ENCODE measurements around the gene LYZL4. TPM values are rescaled to one million over a fixed set of nuclear protein-coding genes. Genes with fewer than 3 reads are reported as not detected.

LYZL4 gene
- polyA plus RNA-seq, 1 of the 3 experiments (the other 2 are of a cell fraction) = not detected

DNA sequence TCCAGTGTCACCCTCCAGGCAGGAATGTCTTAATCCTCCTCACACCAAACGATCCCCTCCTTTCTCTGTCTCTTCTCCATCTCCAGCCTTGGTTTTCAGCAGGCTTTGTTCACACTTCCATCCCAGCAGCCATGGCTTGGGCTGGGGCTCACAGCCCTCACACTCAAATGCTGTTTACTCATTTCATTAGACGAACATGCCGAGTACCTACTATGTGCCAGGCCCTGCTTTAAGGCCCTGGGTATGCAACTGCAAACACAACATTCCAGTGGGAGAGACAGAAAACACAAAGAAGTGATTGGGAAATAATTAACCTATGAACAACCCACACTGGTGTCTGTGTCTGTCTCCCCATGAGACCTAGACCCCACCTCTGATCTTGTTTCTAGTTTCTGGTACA, 43.9 kb downstream of the LYZL4 start:
- DNase-seq = no peak
- Histone ChIP-seq H3K9me2 (no peaks in the 10 kb centered on the region), H4K20me1 (ENCODE audit: insufficient read depth) (no peaks in the 10 kb centered on the region), H3K36me3 (replicated peaks in 1 of 2; ENCODE audit: control insufficient read depth in 1 of 2, insufficient read depth in 2 of 2, low read length in 1 of 2) (no peaks in the 10 kb centered on the region), H3K9ac (no peak overlapping the region), H3K79me2 (ENCODE audit: insufficient read depth) (no peaks in the 10 kb centered on the region), H3K4me2 (no peak overlapping the region), H3K27ac (ENCODE audit: low read depth in 2 of 2, low read length in 1 of 2) (no peak overlapping the region), H2AFZ (ENCODE audit: low read depth) (no peak overlapping the region), H3F3A (replicated peaks; ENCODE audit: insufficient read depth) (no peaks in the 10 kb centered on the region), H3K4me3 (ENCODE audit: low read depth in 2 of 2, low read length in 1 of 2) (no peak overlapping the region), H3K27me3 (ENCODE audit: insufficient read depth) (no peaks in the 10 kb centered on the region), H3K4me1 (ENCODE audit: control insufficient read depth in 1 of 2, insufficient read depth in 2 of 2, low read depth in 1 of 2, low read length in 1 of 2) (no peaks in the 10 kb centered on the region), H3K9me3 (no peaks in the 10 kb centered on the region)
- TF ChIP-seq, protein P1, sequence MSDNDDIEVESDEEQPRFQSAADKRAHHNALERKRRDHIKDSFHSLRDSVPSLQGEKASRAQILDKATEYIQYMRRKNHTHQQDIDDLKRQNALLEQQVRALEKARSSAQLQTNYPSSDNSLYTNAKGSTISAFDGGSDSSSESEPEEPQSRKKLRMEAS (IDR thresholded peaks at IDR 0.05; ENCODE audit: low read depth) = no peak
- TF ChIP-seq, protein P2, sequence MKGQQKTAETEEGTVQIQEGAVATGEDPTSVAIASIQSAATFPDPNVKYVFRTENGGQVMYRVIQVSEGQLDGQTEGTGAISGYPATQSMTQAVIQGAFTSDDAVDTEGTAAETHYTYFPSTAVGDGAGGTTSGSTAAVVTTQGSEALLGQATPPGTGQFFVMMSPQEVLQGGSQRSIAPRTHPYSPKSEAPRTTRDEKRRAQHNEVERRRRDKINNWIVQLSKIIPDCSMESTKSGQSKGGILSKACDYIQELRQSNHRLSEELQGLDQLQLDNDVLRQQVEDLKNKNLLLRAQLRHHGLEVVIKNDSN (IDR thresholded peaks at IDR 0.05; ENCODE audit: borderline replicate concordance, low read depth) = no peak
- TF ChIP-seq, protein P3, sequence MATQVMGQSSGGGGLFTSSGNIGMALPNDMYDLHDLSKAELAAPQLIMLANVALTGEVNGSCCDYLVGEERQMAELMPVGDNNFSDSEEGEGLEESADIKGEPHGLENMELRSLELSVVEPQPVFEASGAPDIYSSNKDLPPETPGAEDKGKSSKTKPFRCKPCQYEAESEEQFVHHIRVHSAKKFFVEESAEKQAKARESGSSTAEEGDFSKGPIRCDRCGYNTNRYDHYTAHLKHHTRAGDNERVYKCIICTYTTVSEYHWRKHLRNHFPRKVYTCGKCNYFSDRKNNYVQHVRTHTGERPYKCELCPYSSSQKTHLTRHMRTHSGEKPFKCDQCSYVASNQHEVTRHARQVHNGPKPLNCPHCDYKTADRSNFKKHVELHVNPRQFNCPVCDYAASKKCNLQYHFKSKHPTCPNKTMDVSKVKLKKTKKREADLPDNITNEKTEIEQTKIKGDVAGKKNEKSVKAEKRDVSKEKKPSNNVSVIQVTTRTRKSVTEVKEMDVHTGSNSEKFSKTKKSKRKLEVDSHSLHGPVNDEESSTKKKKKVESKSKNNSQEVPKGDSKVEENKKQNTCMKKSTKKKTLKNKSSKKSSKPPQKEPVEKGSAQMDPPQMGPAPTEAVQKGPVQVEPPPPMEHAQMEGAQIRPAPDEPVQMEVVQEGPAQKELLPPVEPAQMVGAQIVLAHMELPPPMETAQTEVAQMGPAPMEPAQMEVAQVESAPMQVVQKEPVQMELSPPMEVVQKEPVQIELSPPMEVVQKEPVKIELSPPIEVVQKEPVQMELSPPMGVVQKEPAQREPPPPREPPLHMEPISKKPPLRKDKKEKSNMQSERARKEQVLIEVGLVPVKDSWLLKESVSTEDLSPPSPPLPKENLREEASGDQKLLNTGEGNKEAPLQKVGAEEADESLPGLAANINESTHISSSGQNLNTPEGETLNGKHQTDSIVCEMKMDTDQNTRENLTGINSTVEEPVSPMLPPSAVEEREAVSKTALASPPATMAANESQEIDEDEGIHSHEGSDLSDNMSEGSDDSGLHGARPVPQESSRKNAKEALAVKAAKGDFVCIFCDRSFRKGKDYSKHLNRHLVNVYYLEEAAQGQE (IDR thresholded peaks at IDR 0.05; ENCODE audit: low read depth, low read length) = no peak
- no peak for TF ChIP-seq MXI1 (IDR thresholded peaks at IDR 0.05; ENCODE audit: low read depth, low read length)
- TF ChIP-seq JUND (IDR thresholded peaks at IDR 0.05) = no peak
- no peak for TF ChIP-seq EZH2phosphoT487 (IDR thresholded peaks at IDR 0.05; ENCODE audit: borderline replicate concordance, low read depth)
- TF ChIP-seq TCF12 (IDR thresholded peaks at IDR 0.05) = no peak
- no peak for TF ChIP-seq NFIC (IDR thresholded peaks at IDR 0.05; ENCODE audit: borderline replicate concordance)
- TF ChIP-seq, protein P4, sequence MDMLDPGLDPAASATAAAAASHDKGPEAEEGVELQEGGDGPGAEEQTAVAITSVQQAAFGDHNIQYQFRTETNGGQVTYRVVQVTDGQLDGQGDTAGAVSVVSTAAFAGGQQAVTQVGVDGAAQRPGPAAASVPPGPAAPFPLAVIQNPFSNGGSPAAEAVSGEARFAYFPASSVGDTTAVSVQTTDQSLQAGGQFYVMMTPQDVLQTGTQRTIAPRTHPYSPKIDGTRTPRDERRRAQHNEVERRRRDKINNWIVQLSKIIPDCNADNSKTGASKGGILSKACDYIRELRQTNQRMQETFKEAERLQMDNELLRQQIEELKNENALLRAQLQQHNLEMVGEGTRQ (IDR thresholded peaks at IDR 0.05; ENCODE audit: borderline replicate concordance, low read depth, low read length) = no peak
- TF ChIP-seq, protein P5, sequence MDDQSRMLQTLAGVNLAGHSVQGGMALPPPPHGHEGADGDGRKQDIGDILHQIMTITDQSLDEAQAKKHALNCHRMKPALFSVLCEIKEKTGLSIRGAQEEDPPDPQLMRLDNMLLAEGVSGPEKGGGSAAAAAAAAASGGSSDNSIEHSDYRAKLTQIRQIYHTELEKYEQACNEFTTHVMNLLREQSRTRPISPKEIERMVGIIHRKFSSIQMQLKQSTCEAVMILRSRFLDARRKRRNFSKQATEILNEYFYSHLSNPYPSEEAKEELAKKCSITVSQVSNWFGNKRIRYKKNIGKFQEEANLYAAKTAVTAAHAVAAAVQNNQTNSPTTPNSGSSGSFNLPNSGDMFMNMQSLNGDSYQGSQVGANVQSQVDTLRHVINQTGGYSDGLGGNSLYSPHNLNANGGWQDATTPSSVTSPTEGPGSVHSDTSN (IDR thresholded peaks at IDR 0.05) = no peak
- TF ChIP-seq POLR2AphosphoS5 (IDR thresholded peaks at IDR 0.05; ENCODE audit: low read depth, low read length) = no peak
- TF ChIP-seq RXRA (IDR thresholded peaks at IDR 0.05; ENCODE audit: borderline replicate concordance, low read depth) = no peak
- TF ChIP-seq, protein P6, sequence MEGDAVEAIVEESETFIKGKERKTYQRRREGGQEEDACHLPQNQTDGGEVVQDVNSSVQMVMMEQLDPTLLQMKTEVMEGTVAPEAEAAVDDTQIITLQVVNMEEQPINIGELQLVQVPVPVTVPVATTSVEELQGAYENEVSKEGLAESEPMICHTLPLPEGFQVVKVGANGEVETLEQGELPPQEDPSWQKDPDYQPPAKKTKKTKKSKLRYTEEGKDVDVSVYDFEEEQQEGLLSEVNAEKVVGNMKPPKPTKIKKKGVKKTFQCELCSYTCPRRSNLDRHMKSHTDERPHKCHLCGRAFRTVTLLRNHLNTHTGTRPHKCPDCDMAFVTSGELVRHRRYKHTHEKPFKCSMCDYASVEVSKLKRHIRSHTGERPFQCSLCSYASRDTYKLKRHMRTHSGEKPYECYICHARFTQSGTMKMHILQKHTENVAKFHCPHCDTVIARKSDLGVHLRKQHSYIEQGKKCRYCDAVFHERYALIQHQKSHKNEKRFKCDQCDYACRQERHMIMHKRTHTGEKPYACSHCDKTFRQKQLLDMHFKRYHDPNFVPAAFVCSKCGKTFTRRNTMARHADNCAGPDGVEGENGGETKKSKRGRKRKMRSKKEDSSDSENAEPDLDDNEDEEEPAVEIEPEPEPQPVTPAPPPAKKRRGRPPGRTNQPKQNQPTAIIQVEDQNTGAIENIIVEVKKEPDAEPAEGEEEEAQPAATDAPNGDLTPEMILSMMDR (IDR thresholded peaks at IDR 0.05) = no peak
- TF ChIP-seq, protein P7, sequence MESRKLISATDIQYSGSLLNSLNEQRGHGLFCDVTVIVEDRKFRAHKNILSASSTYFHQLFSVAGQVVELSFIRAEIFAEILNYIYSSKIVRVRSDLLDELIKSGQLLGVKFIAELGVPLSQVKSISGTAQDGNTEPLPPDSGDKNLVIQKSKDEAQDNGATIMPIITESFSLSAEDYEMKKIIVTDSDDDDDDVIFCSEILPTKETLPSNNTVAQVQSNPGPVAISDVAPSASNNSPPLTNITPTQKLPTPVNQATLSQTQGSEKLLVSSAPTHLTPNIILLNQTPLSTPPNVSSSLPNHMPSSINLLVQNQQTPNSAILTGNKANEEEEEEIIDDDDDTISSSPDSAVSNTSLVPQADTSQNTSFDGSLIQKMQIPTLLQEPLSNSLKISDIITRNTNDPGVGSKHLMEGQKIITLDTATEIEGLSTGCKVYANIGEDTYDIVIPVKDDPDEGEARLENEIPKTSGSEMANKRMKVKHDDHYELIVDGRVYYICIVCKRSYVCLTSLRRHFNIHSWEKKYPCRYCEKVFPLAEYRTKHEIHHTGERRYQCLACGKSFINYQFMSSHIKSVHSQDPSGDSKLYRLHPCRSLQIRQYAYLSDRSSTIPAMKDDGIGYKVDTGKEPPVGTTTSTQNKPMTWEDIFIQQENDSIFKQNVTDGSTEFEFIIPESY (IDR thresholded peaks at IDR 0.05; ENCODE audit: borderline replicate concordance, low read depth) = no peak
- TF ChIP-seq SIN3A (IDR thresholded peaks at IDR 0.05; ENCODE audit: borderline replicate concordance, low read depth, low read length) = no peak
- TF ChIP-seq RCOR1 (IDR thresholded peaks at IDR 0.05; ENCODE audit: low read length) = no peak
- TF ChIP-seq SMC3 (IDR thresholded peaks at IDR 0.05; ENCODE audit: low read depth, low read length) = no peak
- TF ChIP-seq ELF1 (IDR thresholded peaks at IDR 0.05) = no peak
- WGBS (ENCODE audit: low lambda C conversion rate) = 17% methylated on average over 3 of the region's 3 CpGs
- CTCF ChIA-PET = no interaction called here
- POLR2A ChIA-PET = no interaction called here
